GM21526 (cell line): ENCODE measurements around the gene BRD3.

Experiments
- ATAC-seq: cut with Tn5 transposase; IDR thresholded peaks from one replicate; pipeline ENCODE4 v1.9.1; 2021; ENCODE audit warnings: moderate library complexity; ENCODE audit not compliant: unreplicated experiment, low FRiP score

BRD3 gene

GRCh38 chr9:134066913-134067851 lies 644 bp downstream of the BRD3 start:
- peak; percentile 16 for ATAC-seq

GRCh38 chr9:134066526-134066912 lies 1.3 kb downstream of the BRD3 start:
- no peak for ATAC-seq

- ATAC-seq: no peak
Observed at GRCh38 chr9:134065612-134066419, 2.0 kb downstream of the BRD3 start.

- no peak for ATAC-seq
Observed at GRCh38 chr9:134064711-134065110, 3.1 kb downstream of the BRD3 start.

- ATAC-seq: no peak
Observed at GRCh38 chr9:134063571-134064450, 4.0 kb downstream of the BRD3 start.

- no peak for ATAC-seq
Observed at GRCh38 chr9:134063088-134063570, 4.7 kb downstream of the BRD3 start.

- ATAC-seq: no peak
Observed at GRCh38 chr9:134062461-134063087, 5.3 kb downstream of the BRD3 start.

- ATAC-seq: no peak
Observed at GRCh38 chr9:134061688-134062371, 6.0 kb downstream of the BRD3 start.

GRCh38 chr9:134061019-134061687 lies 6.7 kb downstream of the BRD3 start:
- ATAC-seq: no peak

- no peak for ATAC-seq
Observed at GRCh38 chr9:134060546-134060945, 7.3 kb downstream of the BRD3 start.

- ATAC-seq: peak; percentile 45
Observed at GRCh38 chr9:134059661-134060395, 8.0 kb downstream of the BRD3 start.

GRCh38 chr9:134059188-134059641 lies 8.6 kb downstream of the BRD3 start:
- ATAC-seq: no peak

- no peak for ATAC-seq
Observed at GRCh38 chr9:134058716-134059115, 9.1 kb downstream of the BRD3 start.

GRCh38 chr9:134057751-134058701 lies 9.8 kb downstream of the BRD3 start:
- no peak for ATAC-seq

GRCh38 chr9:134057307-134057657 lies 10.5 kb downstream of the BRD3 start:
- ATAC-seq: no peak

- ATAC-seq: no peak
Observed at GRCh38 chr9:134056483-134057306, 11.1 kb downstream of the BRD3 start.
